ENCODE data around the gene USP22. TPM values are rescaled to one million over a fixed set of nuclear protein-coding genes. Genes with fewer than 3 reads are reported as not detected.

Gene USP22
- 360 and 425 TPM in 2 replicates for total RNA-seq

DNA sequence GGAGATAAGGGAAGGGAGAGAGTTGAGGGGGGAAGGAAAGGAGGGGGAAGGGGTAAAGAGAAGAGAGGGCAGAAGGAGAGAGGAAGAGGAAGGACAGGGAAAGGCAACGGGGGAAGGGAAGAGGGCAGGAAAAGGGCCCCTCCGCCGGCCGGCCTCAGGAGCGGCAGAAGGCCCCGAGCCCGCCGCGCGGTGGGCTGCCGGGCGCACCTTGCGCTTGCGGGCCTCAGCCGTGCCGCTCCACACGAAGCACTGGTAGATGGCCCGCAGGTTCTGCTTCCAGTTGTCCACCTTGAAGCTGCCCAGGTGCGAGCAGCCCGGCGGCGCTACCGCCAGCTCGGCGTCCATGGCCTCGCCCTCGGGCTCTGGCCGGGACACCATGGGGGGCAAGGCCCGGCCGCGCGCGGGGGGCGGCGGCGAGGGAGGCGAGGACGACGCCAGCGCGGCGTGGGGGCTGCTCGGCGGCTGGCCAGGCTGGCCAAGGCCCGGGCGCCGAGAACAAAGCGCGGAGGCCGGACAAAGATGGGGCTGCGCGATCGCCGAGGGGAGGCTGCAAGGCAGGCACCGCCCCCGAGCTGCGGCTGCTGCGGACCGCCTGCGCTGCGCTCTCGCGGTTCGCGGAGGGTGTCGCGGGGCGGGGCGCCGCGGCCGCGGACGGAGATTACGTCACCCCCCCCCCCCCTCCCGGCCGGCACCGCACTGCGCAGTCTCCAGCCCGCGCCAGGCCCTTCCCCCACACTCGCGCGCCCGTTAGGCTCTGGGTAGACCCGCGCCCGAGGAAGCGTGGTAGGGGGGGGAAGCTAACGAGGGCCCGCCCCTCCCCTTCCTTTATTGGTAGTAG is at the start of gene USP22:
TSS of gene USP22 (minus strand) at position 554 of the 838 bp plus-strand sequence. CDS start at position 378, 176 bp downstream.

Small RNA genes lying within 50 kb of the gene (small RNA-seq; reads per million reads assigned to genes)
- gene AC087393.1: not detected

Other genes with a start within 250 kb of the USP22 start
- 12.1 and 13.3 TPM in 2 replicates for gene DHRS7B, start 84.0 kb upstream of the USP22 start, total RNA-seq
- 21.5 and 25.5 TPM in 2 replicates for gene TMEM11, start 171.2 kb upstream of the USP22 start, total RNA-seq
- 4.2 and 5.9 TPM in 2 replicates for gene NATD1, start 210.4 kb upstream of the USP22 start, total RNA-seq
- gene MAP2K3, start 241.7 kb upstream of the USP22 start, total RNA-seq: 19.6 and 19.9 TPM in 2 replicates